ACHN (cell line): ENCODE measurements around the gene SIM2.

Experiments used
- DNase-seq: peaks from one replicate; pipeline ENCODE4 v3.0.0-alpha.2; 2015
- in situ Hi-C: cut with HindIII; loops from 2 replicates; pipeline ENCODE4 v1.10.0; 2017; ENCODE audit warnings: low sequenced_read_pairs, low pct_ligation_motif_present, low pct_unique_long_range_greater_than_20kb

SIM2 gene

DNA sequence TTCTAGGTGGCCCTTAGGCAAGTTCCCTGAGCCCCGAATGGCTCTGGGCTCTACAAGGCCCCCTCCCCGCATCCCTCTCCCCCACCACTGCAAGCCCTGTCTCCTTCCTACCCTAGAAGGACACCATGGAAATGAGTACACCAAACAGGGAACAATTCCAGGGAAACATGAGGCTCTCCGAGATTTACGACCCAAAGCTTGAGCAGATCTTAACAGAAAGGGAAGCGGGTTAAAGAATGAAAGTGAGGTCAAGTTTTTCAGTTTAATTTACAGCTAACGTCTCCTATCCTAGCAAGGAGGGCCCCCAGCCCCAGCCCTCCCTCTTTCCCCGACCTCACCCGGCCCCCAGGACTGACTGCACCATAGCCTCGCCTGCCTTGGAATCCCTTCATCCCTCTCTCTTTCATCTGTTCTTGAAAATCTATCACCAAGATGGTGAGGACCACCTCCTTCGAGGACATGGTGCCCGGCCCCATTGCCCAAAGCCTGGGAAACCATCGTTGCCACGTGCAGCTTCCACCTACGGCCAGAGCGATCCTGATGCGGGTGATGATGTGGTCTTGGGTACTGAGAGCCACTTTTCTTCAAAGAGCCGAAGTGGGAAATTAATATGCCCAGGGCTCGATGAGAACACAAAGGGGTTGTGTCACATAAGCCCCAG, 30.5 kb downstream of the SIM2 start:
- no peak for DNase-seq
- in situ Hi-C loops, result no loop called here

DNA sequence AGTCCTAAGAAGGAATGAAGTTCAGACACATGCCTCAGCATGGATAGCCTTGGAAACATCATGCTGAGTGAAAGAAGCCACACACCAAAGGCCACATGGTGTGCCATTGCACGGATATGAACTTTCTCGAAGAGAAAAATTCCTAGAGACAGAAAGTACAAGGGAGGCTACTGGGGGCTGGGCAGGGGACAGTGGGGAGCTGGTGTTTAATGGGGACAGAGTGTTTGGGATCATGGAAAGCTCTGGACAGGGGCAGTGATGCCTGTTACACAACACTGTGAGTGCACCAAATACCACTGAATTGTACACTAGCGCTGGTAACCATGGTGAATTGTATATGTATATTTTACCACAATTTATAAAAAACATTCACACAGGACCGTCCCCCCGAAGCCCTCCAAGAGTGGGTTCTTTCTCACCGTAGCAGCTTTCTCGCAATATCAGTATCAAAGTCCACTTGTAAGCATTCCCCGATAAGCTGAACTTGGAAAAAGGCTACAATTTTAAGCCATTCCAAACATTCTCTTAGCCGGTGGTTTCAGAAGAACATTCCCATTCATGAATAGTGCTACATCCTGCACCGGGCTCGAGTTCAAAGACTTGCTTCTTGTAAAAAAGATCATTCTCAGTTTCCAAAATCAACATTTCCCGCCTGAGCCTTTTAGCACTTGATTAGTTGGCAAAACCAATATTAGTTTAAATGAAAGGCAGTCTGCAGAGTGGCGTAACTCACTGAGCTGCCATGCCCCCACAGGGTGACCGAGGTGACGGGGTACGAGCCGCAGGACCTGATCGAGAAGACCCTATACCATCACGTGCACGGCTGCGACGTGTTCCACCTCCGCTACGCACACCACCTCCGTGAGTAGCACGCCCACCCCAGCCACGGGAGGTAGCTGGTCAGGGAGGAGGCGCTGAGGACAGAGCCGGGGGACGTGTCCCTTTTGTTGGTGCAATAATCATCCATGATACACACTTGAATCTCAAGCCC, 31.7 kb downstream of the SIM2 start:
- DNase-seq, result no peak
- in situ Hi-C loops, result no loop called here

DNA sequence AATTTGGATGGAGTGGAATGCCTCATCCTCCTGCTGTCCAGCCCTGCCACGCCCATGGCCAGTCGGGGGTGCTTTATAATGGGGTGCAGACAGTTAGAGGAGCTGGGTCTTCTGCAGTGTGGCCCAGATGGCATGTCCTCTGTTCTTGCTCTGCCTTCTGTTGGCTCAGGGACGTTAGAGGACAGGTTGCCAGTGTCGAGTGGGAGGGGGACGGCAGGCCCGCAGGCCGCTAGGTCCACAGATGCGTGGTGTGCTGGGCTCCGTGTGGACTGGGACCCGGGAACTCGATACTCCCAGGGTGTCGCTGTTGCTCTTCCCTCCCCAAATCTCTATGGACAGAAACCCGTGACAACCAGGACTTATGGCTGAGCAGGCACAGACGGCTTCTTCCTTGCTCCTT, 33.3 kb downstream of the SIM2 start:
- in situ Hi-C loops, result no loop called here
- DNase-seq, result no peak

DNA sequence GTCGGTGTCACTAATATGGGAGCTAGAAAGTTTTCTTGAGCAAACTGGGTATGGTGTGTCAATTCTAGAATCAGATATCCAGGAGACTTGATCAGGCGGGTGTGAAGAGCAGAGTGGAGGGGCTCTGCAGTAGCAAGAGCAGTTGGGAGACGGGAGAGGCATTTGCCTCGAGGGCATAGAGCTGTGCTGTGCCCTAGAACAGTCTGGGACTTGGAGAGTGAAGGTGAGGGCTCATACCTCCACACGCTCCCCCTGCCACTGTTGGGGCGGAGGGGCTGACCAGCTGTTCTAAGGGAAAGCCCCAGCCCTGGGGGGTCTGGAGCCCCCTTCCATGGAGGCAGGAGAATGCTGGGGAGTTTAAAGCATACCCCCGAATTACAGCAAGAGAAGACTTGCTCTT, 33.8 kb downstream of the SIM2 start:
- no peak for DNase-seq
- in situ Hi-C loops, result no loop called here

DNA sequence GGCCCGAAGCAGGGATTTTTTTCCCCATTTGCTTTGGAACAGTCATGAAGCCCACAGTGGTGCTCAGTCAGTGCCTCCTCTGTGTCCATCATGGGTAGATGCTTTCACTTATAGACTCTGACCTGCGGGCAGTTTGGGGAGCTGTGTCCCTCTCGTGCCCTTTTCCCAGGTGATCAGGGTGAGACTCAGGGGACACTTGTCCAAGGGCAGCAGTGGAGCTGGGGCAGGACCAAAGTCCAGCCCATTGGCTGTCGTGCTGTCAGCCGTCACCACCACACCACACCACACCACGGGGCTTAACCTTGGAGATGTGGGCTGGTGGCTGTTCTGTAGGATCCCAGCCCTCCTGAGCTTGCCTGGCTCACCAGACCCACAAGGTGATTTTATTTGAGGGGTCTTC, 34.9 kb downstream of the SIM2 start:
- in situ Hi-C loops, result no loop called here
- DNase-seq, result no peak

DNA sequence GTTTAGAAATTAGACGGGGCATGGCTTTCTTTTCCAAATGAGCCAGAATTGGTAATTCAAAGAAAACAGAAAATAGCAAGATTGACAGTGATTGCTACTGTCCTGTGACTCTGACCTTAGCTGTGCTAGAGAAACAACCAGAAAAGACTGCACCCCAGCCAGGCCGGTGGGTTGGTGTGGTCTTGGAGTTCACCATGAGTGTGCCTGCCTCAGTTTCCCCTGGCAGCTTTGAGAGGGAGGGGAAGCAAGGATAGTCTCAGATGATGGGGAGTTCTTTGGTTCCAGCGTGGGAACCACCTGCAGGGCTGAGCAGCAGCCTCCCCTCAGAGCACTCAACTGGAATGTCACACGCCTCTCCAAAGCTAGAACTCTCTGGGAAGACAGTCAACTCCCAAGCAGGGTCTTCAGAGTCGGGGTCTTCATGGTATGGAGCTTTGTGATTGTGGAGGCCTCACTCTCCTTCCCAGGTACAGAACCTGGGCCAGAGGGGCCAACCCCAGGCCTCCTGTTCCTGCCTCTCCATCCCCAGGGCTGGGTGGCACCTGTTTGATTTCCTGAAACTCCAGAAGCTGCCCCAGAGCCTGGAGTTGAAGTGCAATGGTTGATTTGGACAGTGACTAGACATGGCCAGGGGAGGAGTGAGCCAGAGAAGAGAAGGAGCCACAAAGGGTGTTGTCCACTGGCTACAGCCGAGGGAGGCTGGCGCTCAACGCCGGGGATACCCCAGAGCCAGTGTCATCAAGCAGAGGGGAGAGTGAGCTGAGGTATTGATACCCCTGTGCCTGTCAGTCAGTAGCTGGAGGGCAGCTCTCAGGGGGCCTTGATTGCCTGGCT, 35.7 kb downstream of the SIM2 start:
- DNase-seq, result no peak
- in situ Hi-C loops, result no loop called here

DNA sequence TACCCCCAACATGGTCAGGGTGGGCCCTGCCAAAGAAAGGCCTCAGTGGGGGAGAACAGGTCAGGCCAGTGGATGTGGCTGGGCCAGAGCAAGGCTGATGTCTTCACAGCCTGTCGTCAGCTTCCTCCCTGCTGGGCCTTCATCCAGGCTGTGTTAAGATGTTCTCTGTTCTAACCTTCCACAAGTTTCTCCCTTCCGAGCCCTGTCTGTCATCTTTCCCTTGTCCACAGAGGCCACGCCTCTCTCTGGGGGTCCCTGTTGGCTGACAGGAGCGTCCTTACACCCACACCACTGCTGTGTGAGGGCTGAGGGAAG, 36.2 kb downstream of the SIM2 start:
- DNase-seq, result no peak
- in situ Hi-C loops, result no loop called here

DNA sequence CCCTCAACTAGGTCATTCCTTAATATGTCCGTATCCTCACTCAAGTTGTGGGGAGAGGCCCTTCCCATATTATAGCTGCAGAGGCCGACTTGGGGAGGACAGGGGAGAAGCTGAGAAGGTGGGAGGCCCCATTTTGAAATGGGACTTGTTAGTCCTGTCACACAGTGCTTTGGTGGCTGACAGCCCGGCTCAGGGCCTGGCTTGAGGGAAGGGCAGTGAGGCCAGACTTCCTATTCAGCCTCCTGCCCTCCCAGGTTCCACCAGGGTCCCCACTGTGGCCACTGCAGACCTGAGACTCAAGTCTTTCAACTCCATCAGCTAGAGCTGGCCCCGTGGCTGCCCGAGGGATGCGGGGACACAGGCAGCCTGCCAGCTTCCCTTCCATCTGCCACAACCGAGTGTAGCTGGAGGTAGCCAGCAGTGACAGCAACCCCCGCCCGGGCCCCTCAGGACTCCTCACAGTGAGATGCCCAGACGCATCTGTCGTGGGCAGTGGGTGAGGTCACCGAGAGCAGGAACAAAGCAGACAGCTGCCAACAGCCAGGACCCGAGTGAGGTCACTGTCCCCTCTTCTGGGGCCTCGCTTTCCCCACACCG, 36.9 kb downstream of the SIM2 start:
- no peak for DNase-seq
- in situ Hi-C loops, result no loop called here

DNA sequence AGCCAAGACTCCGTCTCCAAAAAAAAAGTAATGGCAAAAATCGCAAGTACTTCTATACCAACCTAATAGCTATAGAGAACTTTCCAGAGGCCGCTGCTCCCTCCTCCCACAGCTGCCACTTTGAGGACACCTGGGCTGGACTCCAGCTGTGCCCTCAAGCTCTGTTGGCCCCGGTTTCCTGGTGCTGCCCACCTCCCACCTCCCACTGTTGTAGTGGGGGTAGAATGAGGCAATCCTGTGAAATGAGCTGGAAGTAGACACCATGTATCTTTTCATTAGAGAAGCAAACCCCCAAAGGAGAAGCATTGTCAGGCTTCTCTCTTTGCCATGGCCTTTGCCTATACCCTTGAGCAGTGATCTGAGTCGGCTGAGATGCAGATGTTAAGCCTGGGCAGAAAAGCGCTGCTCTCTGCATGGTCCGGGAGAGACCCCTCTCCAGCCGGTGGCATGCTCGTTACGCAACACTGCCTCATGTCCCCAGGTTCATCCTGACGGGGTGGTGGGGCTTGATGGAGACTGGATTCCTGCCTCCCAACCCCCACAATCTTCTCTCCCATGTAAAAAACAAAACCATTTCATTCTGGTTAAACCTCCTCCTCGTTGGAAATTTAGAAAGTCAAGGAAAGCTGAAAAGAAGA, 39.7 kb downstream of the SIM2 start:
- no peak for DNase-seq
- in situ Hi-C loops, result no loop called here

DNA sequence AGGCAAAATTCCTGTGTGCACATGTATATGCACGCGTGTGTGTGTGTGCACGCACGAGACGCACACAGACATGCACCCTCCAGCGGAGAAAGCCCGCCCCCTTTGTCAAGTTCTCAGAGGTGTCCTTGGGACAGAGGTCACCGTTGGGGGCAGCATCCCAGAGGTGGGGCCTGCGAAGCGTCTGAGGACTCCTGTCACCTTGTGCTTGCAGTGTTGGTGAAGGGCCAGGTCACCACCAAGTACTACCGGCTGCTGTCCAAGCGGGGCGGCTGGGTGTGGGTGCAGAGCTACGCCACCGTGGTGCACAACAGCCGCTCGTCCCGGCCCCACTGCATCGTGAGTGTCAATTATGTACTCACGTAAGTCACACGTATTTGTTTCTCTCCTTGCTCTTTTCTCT, 42.6 kb downstream of the SIM2 start:
- DNase-seq, result no peak
- in situ Hi-C loops, result no loop called here

DNA sequence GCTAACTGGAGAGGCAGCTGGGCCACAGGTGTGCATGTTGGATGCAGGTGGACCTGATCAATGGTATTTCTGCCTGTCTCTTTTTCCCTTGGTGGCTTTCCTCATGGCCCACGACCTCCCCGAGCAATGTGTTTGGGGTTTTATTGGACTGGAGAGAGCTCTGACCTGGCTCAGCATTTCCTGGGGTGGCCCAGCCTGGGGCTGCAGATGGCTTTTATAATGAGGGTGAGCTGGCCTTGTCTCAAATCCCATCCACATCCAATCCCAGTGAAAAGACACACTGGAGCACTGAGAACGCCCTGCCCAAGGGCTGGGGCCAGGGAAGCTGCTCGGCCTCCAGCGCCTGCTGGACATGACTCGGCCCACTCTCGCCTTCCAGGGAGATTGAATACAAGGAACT, 44.1 kb downstream of the SIM2 start:
- in situ Hi-C loops, result no loop called here

DNA sequence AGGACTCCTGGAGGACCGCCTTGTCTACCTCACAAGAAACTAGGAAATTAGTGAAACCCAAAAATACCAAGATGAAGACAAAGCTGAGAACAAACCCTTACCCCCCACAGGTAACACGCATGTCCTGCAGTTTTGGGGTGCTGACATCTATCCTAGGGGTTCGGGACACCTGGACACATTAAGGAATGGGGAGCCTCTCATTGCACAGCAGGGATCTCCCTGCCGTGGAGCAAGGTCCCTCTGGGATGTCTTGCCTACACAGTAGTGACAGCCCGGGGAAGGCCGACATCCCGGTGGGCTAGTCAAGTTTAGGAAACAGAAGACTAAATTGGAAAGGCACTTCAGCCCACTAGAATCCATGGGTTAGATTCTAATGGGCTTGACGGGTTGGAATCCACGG, 44.5 kb downstream of the SIM2 start:
- in situ Hi-C loops, result no loop called here
- no peak for DNase-seq

More for the DNA sequence above, 44.1 kb downstream of the SIM2 start:
- DNase-seq, result no peak

DNA sequence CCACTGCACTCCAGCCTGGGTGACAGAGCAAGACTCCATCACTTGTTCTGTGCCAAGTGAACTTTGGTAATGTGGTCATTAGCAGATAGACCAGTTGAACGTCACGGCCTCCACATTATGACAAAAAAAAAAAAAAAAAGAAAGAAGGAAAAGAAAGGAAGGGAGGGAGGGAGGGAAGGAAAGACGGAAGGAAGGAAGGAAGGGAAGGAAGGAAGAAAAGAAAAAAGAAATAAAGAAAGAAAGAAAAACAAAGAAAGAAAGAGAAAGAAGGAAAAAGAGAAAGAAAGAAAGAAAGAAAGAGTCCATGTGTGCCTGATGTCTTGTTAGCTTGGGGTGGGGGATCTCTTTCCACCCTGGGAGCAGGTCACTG, 45.3 kb downstream of the SIM2 start:
- in situ Hi-C loops, result no loop called here
- DNase-seq, result no peak

DNA sequence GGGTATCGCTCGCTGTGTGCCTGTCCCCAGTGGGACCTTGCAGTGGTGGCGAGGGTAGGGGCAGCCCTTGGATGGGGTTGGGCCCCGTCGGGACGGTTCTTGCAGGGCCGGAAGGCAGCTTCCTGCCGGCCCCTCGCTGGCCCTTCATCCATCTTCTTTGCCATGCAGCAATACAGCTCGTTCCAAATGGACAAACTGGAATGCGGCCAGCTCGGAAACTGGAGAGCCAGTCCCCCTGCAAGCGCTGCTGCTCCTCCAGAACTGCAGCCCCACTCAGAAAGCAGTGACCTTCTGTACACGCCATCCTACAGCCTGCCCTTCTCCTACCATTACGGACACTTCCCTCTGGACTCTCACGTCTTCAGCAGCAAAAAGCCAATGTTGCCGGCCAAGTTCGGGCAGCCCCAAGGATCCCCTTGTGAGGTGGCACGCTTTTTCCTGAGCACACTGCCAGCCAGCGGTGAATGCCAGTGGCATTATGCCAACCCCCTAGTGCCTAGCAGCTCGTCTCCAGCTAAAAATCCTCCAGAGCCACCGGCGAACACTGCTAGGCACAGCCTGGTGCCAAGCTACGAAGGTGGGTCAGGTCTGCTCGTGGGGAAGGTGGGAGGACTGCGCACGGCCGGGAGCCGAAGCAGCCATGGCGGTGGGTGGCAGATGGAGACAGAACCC, 45.8 kb downstream of the SIM2 start:
- in situ Hi-C loops, result no loop called here

DNA sequence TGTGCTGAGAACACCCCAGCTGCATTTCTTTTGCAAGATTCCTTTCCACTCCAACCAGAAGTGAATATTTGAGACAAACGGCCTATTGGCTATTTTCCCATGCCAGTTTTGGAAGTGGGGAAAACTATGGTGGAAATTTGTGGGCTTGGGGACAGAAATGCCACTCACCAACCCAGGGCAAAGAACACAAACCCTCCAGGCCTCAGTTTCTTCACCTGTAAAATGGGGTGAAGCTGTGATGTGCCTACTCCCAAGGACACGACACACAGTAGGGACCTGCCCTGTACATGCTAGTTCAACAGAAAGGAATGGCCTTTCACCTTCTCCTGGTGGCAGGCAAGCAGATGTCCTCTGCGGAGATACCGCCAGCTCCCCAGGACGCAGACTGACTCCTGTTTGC, 46.5 kb downstream of the SIM2 start:
- in situ Hi-C loops, result no loop called here

More for the DNA sequence above, 45.8 kb downstream of the SIM2 start:
- no peak for DNase-seq

DNA sequence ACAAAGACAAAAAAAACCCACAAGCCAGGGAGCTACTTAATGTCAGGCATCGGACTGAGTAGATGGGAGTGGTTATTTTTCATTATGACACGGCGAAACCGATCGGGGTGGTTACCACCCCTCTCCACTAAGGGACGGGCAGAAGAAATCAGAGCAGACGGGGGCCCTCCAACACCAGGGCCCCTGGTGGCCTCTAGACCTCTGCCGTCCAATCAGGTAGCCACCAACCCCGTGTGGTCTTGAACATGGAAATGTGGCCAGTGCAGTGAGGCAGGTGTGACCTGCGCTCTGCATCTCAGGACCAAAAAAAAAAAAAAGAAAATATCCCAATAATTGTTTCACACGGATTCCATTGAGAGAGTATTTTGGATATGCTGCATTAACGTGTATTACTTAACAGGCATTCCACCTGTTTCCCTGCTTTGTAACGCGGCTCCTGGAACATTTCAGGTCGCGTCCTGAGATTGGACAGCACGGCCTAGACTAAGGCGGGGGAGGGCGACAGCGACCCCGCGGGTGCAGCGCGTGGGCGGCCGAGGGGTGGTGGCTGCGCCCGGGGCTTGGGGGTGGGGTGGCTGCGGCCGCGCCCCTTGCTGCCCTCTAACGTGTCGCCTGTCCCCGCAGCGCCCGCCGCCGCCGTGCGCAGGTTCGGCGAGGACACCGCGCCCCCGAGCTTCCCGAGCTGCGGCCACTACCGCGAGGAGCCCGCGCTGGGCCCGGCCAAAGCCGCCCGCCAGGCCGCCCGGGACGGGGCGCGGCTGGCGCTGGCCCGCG, 48.3 kb downstream of the SIM2 start:
- in situ Hi-C loops, result no loop called here
- DNase-seq, result no peak

More for the DNA sequence above, 46.5 kb downstream of the SIM2 start:
- no peak for DNase-seq

DNA sequence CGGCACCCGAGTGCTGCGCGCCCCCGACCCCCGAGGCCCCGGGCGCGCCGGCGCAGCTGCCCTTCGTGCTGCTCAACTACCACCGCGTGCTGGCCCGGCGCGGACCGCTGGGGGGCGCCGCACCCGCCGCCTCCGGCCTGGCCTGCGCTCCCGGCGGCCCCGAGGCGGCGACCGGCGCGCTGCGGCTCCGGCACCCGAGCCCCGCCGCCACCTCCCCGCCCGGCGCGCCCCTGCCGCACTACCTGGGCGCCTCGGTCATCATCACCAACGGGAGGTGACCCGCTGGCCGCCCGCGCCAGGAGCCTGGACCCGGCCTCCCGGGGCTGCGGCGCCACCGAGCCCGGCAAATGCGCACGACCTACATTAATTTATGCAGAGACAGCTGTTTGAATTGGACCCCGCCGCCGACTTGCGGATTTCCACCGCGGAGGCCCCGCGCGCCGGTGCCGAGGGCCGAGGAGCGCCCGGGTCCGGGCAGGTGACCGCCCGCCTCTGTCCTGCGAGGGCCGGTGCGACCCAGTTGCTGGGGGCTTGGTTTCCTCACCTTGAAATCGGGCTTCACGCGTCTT, 49.0 kb downstream of the SIM2 start:
- DNase-seq, result peak; percentile 61
- in situ Hi-C loops, result no loop called here
